KMS-11 (cell line): ENCODE data around the gene SERPING1.

Source experiments
- H2AFZ ChIP-seq: fragments of 200-600 bp; sonication (generic); 2 replicates; pipeline ENCODE4 v1.6.1; 2016; ENCODE audit warnings: antibody characterized with exemption, mixed run types, low read depth
- H3K27ac ChIP-seq: fragments of 200-600 bp; sonication (generic); 2 replicates; pipeline ENCODE4 v1.6.1; 2016; ENCODE audit warnings: mild to moderate bottlenecking, mixed run types
- H3K27me3 ChIP-seq: fragments of 200-600 bp; sonication (generic); 2 replicates; pipeline ENCODE4 v1.6.1; 2017; ENCODE audit warnings: mild to moderate bottlenecking, low read depth, mixed run types, moderate library complexity; ENCODE audit not compliant: insufficient read depth
- H3K36me3 ChIP-seq: fragments of 200-600 bp; sonication (generic); 2 replicates; pipeline ENCODE4 v1.6.1; 2017; ENCODE audit warnings: mild to moderate bottlenecking, mixed run types; ENCODE audit not compliant: insufficient read depth
- H3K4me1 ChIP-seq: fragments of 200-600 bp; sonication (generic); 2 replicates; pipeline ENCODE4 v1.6.1; 2016; ENCODE audit warnings: mild to moderate bottlenecking, low read depth, mixed run types; ENCODE audit not compliant: poor library complexity, severe bottlenecking
- H3K4me2 ChIP-seq: fragments of 200-600 bp; sonication (generic); 2 replicates; pipeline ENCODE4 v1.7.0; 2016; ENCODE audit warnings: mild to moderate bottlenecking, mixed run types
- H3K4me3 ChIP-seq: fragments of 200-600 bp; sonication (generic); IDR thresholded peaks from 2 replicates; pipeline ENCODE4 v1.6.1; 2017; ENCODE audit warnings: low read depth, low read length, mixed read lengths; ENCODE audit not compliant: insufficient read depth
- H3K79me2 ChIP-seq: fragments of 200-600 bp; sonication (generic); 2 replicates; pipeline ENCODE4 v1.6.1; 2016; ENCODE audit warnings: low read depth, mixed run types; ENCODE audit not compliant: insufficient read depth
- H3K9ac ChIP-seq: fragments of 200-600 bp; sonication (generic); 2 replicates; pipeline ENCODE4 v1.6.1; 2016; ENCODE audit warnings: mild to moderate bottlenecking, mixed run types
- H4K20me1 ChIP-seq: fragments of 200-600 bp; sonication (generic); 2 replicates; pipeline ENCODE4 v1.6.1; 2016; ENCODE audit warnings: mild to moderate bottlenecking, mixed run types; ENCODE audit not compliant: insufficient read depth
- CTCF ChIP-seq: fragments of 200-600 bp; sonication (generic); conservative IDR thresholded peaks from 2 replicates; pipeline ENCODE4 v1.6.1; 2017; ENCODE audit warnings: low read depth, mild to moderate bottlenecking, antibody characterized with exemption, low read length, moderate library complexity, mixed read lengths

SERPING1 gene

DNA sequence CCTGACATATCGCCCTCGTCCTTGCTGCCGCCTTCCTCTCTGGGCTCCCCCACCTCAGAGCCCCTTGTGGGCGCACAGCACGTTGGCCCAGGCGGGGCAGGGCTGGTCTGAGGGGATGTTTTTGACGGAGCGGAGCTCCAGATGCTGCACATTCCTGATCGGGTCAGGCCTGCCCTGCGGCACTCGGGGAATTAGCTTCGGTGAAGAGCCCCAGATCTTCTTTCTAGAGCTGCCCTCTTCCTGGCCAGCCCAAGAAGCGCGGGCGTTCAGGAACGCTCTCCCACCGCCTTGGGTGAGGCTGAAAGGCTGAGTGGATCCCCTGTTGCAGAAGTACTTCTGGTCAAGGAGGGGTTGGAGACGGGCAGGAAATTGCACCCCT lies 40.1 kb downstream of the SERPING1 start:
- no peak for TF ChIP-seq CTCF
- Histone ChIP-seq H2AFZ (no peak overlapping the region), H3K27ac (no peak overlapping the region)

DNA sequence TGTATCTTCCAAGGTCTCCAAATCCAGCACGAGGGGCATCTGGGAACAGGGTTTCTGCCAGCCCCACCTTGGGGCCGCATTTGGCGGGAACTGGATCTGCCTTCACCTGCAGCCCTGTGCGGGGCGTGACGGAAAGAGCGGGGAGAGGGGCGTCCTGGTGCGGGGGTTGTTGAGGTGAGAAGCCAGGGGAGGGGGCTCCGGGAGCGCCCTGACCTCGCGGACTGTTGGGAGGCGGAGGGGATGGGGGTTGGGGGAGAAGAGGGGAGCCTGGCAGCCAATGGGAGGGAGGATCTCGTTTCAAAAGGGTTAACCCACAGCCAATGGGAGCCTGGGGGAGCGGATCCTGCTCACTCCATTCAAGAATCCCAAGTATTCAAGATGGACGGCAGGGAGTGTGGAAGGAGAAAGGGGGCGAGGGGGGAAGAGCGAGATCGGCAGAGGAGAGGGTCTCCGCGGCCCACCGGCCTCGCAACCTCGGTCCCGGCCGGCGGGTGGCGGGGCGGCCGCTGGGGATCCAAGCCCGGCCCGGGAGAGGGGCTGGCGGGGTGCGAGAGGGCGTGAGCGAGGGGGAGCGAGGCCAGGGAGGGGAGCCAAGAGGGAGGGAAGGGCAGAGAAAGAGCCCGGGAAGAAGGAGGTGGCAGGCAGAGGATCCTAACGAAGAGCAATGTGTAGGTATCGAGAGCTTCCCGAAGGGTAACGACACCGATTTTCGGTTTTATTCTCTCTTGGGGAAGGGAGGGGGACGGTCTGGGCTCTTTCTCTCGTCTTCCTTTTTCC lies 40.7 kb downstream of the SERPING1 start:
- H3K27me3 ChIP-seq = no peaks in the 10 kb centered on the region
- H3K27ac ChIP-seq = no peak overlapping the region
- no peak overlapping the region for H3K4me2 ChIP-seq
- H2AFZ ChIP-seq = peak overlapping the region; percentile 26; the same call in 1 of the 2 replicates
- H4K20me1 ChIP-seq = no peaks in the 10 kb centered on the region
- no peak overlapping the region for H3K9ac ChIP-seq
- no peaks in the 10 kb centered on the region for H3K36me3 ChIP-seq
- TF ChIP-seq CTCF = no peak
- H3K4me1 ChIP-seq = no peaks in the 10 kb centered on the region
- H3K4me3 ChIP-seq = no peak overlapping the region
- H3K79me2 ChIP-seq = no peaks in the 10 kb centered on the region

More for the DNA sequence above, 40.1 kb downstream of the SERPING1 start:
- H3K9ac ChIP-seq = no peak overlapping the region
- no peak overlapping the region for H3K4me2 ChIP-seq
- no peaks in the 10 kb centered on the region for H3K27me3 ChIP-seq
- H4K20me1 ChIP-seq = no peaks in the 10 kb centered on the region
- H3K36me3 ChIP-seq = no peaks in the 10 kb centered on the region
- no peaks in the 10 kb centered on the region for H3K4me1 ChIP-seq
- H3K79me2 ChIP-seq = no peaks in the 10 kb centered on the region
- H3K4me3 ChIP-seq = no peak overlapping the region

- H4K20me1 ChIP-seq = no peaks in the 10 kb centered on the region
- H3K4me3 ChIP-seq = no peak overlapping the region
- no peaks in the 10 kb centered on the region for H3K36me3 ChIP-seq
- H3K27ac ChIP-seq = no peak overlapping the region
- H3K79me2 ChIP-seq = no peaks in the 10 kb centered on the region
- no peak overlapping the region for H3K4me2 ChIP-seq
- TF ChIP-seq CTCF = no peak
- H3K4me1 ChIP-seq = no peaks in the 10 kb centered on the region
- no peak overlapping the region for H3K9ac ChIP-seq
- no peak overlapping the region for H2AFZ ChIP-seq
- 0 out of 2 replicates have a peak, but pooled peaks cover 2% of the 10 kb centered on the region for H3K27me3 ChIP-seq
These were observed 41.4 kb downstream of the SERPING1 start for GRCh38 chr11:57638811-57639320.

GRCh38 chr11:57639321-57640067 lies 42.0 kb downstream of the SERPING1 start:
- Histone ChIP-seq H3K36me3 (no peaks in the 10 kb centered on the region), H3K79me2 (no peaks in the 10 kb centered on the region), H3K4me3 (no peak overlapping the region), H3K27me3 (peaks cover 2% of the 10 kb centered on the region; the same call in 1 of the 2 replicates), H2AFZ (no peak overlapping the region), H3K4me1 (no peaks in the 10 kb centered on the region), H4K20me1 (no peaks in the 10 kb centered on the region), H3K9ac (no peak overlapping the region), H3K4me2 (no peak overlapping the region), H3K27ac (no peak overlapping the region)
- no peak for TF ChIP-seq CTCF
